ENCODE results near the gene RAB4A.

- TF ChIP-seq, protein P1, sequence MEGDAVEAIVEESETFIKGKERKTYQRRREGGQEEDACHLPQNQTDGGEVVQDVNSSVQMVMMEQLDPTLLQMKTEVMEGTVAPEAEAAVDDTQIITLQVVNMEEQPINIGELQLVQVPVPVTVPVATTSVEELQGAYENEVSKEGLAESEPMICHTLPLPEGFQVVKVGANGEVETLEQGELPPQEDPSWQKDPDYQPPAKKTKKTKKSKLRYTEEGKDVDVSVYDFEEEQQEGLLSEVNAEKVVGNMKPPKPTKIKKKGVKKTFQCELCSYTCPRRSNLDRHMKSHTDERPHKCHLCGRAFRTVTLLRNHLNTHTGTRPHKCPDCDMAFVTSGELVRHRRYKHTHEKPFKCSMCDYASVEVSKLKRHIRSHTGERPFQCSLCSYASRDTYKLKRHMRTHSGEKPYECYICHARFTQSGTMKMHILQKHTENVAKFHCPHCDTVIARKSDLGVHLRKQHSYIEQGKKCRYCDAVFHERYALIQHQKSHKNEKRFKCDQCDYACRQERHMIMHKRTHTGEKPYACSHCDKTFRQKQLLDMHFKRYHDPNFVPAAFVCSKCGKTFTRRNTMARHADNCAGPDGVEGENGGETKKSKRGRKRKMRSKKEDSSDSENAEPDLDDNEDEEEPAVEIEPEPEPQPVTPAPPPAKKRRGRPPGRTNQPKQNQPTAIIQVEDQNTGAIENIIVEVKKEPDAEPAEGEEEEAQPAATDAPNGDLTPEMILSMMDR (IDR thresholded peaks at IDR 0.05; ENCODE audit: low read length) = no peak
- TF ChIP-seq EZH2 (optimal IDR thresholded peaks at IDR 0.05; ENCODE audit: low read depth, low read length) = no peak
Observed at GRCh38 chr1:229342656-229343569, 72.0 kb downstream of the RAB4A start, which contains the start of gene CCSAP.

All from MM.1S (cell line).